OCI-M2 (cell line): ENCODE measurements around the gene XPNPEP1.

Experiments
- DNase-seq: peaks from one replicate; lab custom pipeline; 2025; ENCODE audit not compliant: unreplicated experiment; lab: John Stamatoyannopoulos, UW

The XPNPEP1 gene

DNA sequence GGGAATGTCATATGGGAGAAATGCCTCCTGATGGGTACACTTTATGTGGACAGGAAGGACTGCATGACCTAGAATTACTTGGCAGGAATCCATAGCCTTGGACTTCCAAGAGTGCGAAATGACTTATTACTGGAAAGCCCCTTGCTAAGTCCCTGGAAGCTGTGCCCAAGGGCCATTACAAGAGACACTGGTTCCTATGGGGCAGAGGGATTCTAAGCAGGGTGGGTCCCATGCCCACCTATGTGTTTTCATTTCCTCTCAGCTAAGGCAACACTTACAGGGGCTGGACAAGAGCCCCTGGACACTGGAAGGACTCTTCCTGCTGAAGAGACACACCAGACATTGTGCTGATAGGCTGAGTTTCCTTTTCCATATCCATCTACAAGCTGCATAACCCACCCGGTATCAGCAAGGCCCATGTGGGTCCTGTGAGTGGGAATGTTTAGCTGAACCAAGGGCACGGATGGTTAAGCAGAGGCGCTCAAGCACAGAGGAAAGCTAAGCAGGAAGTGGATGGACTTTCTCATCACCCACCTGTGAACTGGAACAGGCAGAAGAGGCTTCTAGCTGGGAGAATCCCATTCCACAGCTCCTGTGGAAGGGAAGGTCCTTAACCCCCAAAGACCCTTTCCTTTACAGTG, 56.2 kb downstream of the XPNPEP1 start:
- no peak for DNase-seq

GRCh38 chr10:109866168-109866994, 56.9 kb downstream of the XPNPEP1 start:
- no peak for DNase-seq

- DNase-seq = no peak
These were observed 59.5 kb downstream of the XPNPEP1 start for GRCh38 chr10:109863775-109864174.

DNA sequence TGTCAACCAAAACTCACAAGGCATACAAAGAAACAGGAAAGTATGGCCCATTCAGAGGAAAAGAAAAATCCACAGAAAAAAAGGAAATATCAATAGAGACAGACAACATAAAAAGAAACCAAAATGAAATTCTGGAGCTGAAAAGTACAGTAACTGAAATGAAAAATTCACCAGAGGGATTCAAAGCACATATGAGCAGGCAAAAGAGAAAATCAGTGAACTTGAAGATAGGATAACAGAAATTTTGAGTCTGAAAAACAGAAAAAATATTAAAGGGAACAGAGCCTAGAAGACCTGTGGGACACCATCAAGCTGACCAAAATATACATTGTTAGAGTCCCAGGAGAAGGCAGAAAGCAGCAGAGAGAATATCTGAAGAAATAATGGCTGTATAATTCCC, 60.6 kb downstream of the XPNPEP1 start:
- no peak for DNase-seq

- no peak for DNase-seq
These were observed 61.3 kb downstream of the XPNPEP1 start for GRCh38 chr10:109862041-109862440.

- DNase-seq = no peak
These were observed 62.2 kb downstream of the XPNPEP1 start for GRCh38 chr10:109861081-109861480.

- no peak for DNase-seq
These were observed 64.1 kb downstream of the XPNPEP1 start for GRCh38 chr10:109859221-109859620.

DNA sequence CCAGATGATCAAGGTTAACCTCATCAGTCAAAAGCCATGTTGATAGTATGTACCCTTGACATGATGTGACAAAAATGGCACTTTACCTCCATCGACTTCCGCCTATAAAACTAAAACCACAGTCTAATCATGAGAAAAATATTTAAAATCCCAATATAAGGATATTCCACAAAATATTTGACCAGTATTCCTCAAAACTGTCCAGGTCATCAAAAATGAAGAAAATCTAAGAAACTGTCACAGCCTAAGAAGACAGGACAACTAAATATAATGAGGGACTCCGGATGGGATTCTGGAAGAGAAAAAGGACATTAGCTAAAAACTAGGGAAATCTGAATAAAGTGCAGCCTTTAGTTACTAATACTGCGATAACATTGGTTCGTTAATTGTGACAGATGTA, 67.6 kb downstream of the XPNPEP1 start:
- no peak for DNase-seq

DNA sequence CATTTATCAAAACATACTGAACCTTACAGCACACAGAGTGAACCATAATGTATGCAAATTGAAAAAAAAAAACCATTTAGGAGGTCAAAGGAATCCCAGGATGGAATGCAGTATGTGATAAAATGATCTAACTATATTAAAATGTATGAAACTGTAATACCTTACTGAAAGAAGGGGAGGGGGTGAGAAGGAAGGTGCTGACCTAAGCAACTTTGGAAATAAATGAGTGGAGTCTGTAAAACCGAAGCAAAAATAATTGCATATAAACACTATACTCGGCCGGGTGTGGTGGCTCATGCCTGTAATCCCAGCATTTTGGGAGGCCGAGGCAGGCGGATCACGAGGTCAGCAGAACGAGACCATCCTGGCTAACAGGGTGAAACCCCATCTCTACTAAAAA, 69.4 kb downstream of the XPNPEP1 start:
- no peak for DNase-seq

DNA sequence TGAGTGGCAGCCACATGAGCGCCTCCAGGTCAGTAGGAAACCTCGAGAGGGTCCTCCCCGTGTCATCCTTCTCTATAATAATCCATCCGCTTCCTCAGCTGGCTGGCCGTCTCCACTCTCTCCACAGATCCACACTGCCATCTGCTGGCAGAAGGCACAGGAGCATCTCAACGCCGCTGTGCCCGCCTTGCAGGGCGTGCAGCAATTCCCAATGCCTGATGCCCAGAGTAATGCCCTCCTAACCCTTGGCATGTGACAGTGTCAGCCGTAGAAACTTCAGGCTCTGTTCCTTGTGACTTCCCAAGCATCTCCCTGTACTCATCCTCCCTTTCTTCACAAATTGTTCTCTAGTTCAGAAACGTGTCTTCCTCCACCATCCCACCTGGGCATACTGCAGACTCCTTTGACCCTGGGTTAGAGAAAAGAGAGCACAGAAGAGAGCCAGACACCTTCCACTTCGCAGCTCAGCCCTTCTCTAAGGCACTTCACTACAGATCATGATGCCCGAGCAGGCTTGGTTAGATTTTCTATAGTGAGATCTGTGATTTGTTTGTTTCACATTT, 70.8 kb downstream of the XPNPEP1 start:
- DNase-seq = no peak

DNA sequence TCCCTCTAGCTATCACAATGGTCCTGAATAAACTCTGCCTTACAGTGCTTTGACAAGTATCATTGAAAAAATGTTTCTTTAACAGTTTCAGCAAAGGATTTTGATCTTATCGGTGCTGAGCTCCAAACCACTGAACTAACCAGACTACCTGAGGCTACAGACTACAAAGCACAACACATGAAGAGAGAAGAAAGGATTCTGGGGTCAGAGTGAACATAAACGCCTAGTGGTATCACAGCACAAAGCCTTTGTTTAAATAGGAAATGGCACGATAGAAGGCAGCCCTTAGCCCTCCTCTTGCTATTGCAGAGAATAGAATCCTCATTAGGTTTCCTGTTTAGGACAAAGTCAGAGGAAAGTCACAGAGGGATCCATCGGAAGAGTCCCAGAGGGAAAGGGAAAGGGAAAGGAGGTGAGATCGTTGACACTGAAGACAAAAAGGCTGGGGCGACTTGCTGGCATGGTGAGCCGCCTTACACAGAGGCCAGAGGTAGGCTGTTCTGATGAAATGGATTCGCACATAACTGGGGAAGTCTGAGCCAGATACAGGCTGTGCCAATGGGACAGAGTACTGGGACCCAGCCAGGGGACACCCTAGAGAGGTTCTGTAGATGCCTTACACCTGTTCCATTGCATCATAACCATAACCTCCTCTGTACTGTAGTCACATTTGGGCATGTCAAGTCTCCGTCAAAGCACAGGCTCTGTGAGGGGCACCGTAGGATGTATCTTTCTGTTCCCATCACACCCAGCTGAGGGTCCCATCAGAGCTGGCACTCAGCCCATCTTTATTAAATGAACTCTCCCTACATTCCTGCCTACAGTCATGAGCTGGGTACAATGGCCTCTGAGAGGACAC, 71.5 kb downstream of the XPNPEP1 start:
- DNase-seq = no peak

DNA sequence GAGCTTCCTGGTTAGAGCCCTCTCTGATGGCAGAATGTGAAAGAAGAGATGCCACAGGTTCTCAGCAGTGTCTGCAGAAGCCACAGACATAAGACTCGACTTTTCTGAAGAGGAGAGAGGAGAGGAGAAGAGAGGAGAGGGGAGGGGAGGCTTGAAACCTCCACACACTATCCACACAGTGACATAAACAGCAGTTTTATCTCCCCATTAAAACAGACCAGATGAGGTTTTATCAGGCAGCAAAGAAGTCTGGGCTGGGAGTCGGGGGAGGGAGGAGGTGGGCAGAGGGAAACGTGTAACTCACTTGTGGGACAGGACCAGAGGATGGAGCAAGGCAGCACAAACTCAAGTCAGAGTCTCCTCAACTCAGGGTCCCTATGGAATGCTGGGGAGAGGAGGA, 76.5 kb downstream of the XPNPEP1 start:
- DNase-seq = no peak

DNA sequence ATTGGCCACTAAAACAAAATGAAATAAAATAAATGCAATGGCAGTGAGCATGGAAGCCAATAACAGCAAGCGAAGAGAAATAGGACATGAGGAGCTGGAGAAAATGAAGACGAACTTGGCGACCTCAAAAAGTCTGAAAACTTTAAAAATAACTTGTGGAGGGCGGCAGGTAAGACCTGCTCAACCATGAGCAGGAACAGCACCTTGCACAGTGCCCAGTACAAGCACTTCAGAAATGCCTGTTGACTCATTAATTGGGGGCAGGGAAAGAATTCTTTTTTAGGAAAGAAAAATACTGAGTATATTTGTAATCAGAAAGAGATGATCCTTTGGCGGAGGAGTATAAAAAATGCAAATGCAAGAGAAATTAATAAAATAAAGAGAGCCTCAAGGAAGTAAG, 78.0 kb downstream of the XPNPEP1 start:
- no peak for DNase-seq

DNA sequence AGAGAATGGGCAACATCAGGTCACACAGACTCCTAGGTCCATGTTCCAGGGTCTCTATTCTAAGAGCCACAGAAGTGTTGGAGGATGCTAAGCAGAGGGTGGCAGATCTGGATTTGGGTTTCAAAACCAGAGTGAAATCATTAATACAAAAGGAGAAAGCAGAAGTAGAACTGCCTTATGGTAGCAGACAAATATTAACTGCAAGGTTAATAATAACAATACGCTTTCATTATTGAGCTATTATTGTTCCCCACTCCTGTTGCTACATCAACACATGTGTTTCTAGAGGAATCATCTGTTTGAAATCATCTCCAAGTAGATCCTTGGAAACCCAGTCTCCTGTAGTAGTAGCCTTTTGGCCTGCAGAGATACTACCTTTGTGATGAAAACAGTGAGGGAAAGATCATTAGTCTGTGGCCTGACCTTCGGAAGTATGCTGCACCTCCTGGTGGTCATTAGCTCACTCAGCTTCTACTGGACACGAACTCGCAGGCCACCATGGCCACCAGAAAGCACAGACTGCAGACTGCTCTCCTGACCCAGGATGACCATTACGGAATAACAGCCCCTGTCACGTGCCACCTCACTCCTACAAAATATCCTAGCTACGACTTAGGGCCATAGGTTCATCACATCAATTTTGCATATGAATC, 84.6 kb downstream of the XPNPEP1 start:
- no peak for DNase-seq

- no peak for DNase-seq
These were observed 85.9 kb downstream of the XPNPEP1 start for GRCh38 chr10:109837384-109837783.

- no peak for DNase-seq
These were observed 88.1 kb downstream of the XPNPEP1 start for GRCh38 chr10:109835257-109835656.

DNA sequence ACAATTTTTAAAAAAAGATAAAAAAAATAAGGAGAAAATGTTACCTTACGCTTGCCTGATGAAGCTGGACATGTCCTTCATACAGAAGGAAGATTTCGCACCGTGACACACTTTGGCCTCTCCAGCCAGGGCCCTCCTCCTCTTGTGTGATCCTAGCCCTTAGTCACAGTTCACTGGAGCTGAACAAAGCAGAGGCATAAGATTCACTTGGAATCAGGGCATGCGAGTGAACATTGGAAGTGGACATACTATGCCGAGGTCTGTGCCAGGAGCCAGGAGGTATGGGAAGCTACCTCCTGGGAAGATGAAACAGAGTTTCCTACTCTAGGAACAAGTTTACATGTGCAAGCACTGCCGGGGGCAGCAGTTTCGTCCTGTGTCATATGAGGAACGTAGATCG, 91.5 kb downstream of the XPNPEP1 start:
- DNase-seq = no peak

DNA sequence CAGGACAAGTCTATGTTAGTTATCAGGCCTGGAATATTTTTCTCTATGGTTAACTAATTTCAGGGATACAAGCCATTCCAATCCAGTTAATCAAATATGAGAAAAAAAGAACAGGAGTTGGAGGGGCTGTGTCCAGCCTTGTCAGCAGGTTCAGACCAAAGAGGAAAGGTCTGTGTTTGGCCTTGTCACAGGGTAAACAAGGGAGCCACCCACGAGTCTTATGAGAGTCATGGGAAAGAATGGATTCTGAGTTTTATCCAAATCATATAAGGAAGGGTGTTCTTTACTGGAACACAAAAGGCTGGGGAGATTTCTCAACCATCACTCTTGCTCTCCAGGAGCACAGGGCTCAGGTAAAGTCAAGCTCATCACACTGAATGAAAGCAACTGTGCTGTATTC, 99.1 kb downstream of the XPNPEP1 start:
- DNase-seq = no peak

DNA sequence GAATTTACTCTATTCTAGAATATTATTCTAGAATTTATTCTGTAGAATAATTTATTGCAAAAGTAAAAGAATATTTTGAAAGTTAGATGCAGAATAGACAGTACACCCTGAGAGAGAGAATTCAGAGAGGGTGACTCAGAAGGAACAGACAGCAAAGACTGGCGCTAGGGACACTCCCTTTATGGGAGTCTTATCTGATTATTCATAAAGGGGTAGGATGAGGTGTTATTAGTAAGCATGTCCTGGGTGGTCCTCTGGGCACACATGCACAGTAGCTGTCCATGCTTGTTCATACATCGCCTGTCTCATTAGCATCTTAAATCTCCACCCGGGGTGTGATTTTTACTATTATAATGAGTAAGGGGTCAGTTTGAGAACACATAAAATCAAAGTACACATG, 100.1 kb downstream of the XPNPEP1 start:
- DNase-seq = no peak

- DNase-seq = no peak
These were observed 101.6 kb downstream of the XPNPEP1 start for GRCh38 chr10:109821672-109822071.
